GM21423 (cell line): ENCODE measurements around the gene CFP.
"Not testable (repeated sequence)": the region's sequence is repeated elsewhere in the genome, so short reads cannot be mapped to it uniquely, and the experiment has no call there.

Experiments used
- ATAC-seq: cut with Tn5 transposase; IDR thresholded peaks from one replicate; pipeline ENCODE4 v1.9.1; 2021; ENCODE audit warnings: mild to moderate bottlenecking, moderate library complexity; ENCODE audit not compliant: unreplicated experiment

Gene CFP

DNA sequence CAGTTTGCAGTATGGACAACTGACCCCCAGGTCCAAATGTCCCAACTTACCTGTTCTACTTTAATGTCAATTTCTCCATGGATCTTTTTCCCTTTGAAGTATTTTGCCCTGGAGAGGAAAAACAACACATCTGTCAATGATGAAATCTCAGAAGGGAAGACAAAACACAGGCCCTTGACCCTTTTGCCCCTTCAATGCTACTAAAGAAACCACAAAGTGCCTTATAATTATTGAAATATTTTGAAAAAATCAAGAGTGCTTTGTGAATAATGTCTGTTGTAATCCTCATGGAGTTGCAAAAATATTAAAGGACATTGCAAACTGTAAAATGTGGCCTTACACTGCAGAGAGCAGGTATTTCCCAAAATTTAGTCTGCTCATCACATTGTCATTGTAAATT lies 22.6 kb downstream of the CFP start:
- no peak for ATAC-seq

- no peak for ATAC-seq
These were observed 24.7 kb downstream of the CFP start for GRCh38 chrX:47605024-47605423.

- not testable (repeated sequence) for ATAC-seq
These were observed 26.6 kb downstream of the CFP start for GRCh38 chrX:47603125-47603524.

DNA sequence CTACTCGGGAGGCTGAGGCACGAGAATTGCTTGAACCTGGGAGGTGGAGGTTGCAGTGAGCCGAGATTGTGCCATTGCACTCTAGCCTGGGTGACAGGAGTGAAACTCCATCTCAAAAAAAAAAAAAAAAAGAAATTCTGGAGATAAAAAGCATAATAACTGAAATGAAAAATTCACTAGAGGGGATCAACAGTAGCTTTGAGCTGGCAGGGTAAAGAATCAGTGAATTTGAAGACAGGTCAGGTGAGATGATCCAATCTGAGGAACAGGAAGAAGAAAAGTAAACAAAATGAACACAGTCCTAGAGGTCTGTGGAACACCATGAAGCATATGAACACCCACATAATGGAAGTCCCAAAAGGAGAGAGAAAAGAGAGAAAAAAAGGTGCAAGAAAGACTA lies 32.5 kb downstream of the CFP start:
- ATAC-seq, result no peak

DNA sequence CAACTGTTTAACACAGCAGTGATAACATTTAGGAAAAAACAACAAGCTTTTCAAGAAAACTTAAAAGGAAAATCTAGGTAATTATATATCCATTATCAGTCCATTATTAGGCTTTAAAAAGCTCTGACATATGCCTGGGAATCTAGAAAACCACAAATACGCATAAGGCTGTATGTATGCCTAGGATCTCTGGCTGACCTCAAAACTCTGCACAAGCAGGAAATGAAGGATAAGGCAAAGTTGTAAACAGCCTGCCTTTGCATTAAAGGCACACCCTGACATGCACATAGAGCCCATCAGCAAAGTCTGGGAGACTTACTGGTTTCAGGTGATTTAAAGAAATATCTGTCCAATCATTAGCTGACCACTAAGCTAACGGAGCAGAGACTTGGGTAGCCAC lies 33.5 kb downstream of the CFP start:
- ATAC-seq, result no peak

- ATAC-seq, result no peak
These were observed 33.9 kb downstream of the CFP start for GRCh38 chrX:47595716-47596251.

GRCh38 chrX:47593522-47593921 lies 36.2 kb downstream of the CFP start:
- no peak for ATAC-seq

- no peak for ATAC-seq
These were observed 38.7 kb downstream of the CFP start for GRCh38 chrX:47590984-47591383.

DNA sequence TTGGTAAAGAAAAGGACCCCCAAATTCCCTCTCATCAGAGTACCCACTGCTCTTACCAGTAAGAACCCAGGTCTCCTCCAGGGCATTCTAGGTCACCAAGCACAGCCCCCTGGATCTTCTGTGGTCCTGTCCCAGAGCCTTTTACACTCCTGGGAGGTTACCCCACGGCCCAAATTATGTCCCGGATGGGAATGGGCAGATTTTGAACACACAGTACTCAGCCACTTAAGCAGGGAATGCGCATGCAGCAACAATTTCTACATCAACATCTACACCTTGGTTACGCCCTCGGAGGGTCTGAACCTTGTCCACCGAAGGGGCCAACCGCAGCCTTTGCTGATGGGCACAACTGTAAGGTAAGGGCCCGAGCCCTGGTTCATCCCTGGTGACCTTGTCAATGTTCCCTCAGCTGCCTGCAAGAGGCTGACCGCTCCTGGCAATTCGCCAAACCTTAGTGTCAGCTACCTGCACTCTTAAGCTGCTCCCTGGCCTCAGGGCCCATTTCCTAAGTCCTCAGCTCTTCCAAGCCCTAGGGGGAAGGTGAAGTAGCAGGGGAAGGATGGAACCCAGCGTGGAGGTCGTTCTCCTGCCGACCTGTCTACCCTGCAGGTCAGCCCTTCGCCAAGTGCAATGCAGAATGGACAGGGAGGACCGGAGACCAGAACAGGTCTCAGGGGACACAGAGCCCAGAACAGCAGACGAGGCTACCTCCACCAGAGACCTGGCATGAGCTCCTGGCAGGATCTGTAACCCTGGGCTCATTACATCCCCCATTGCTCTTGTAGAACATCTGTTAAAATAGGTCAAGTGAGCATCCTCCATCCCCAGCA lies 41.6 kb downstream of the CFP start:
- no peak for ATAC-seq

- no peak for ATAC-seq
These were observed 42.4 kb downstream of the CFP start for GRCh38 chrX:47587091-47587891.

GRCh38 chrX:47586043-47586787 lies 43.5 kb downstream of the CFP start:
- ATAC-seq, result no peak

DNA sequence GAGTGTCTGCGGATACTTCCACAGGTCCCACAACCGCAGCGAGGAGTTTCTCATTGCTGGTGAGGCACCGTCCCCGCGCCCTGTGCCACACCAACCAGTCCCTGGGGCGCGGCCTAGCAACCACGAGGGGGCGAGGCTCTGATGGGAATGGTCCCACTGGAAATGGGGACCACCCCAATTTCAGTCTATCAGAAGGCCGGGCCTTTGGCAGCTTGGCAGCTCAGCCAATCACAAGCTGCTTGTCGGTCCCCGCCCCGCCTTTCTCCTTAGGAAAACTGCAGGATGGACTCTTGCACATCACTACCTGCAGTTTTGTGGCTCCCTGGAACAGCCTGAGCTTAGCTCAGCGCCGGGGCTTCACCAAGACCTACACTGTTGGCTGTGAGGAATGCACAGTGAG lies 44.5 kb downstream of the CFP start:
- ATAC-seq, result no peak

- no peak for ATAC-seq
These were observed 45.0 kb downstream of the CFP start for GRCh38 chrX:47584714-47585113.

- ATAC-seq, result no peak
These were observed 46.4 kb downstream of the CFP start for GRCh38 chrX:47583240-47583861.

- peak; percentile 95 for ATAC-seq
These were observed 47.7 kb downstream of the CFP start, which contains the start of gene TIMP1 for GRCh38 chrX:47581731-47582647. TIMP1 (plus strand) TSS chrX:47582436; CDS start chrX:47583416, 980 bp downstream.

- no peak for ATAC-seq
These were observed 50.2 kb downstream of the CFP start for GRCh38 chrX:47579537-47579936.

DNA sequence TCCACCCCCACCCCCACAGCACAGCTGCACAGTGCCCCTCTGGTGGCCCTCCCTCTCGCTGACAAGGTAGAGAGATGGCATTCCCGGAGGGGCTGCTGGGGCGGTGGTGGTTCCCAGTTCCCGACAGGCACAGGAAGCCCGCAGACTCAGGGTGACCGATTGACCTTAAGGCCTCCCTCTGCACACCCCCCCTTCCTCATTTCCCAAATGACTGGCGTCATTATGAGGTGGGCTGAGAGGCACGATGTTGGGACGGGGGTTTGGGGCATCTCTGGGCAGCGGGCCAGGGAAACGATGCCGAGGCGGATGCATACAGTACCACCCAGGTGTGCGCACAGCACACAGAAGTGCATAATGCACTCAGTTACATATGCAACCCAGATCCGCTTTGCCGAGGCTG lies 51.0 kb downstream of the CFP start:
- ATAC-seq, result no peak

DNA sequence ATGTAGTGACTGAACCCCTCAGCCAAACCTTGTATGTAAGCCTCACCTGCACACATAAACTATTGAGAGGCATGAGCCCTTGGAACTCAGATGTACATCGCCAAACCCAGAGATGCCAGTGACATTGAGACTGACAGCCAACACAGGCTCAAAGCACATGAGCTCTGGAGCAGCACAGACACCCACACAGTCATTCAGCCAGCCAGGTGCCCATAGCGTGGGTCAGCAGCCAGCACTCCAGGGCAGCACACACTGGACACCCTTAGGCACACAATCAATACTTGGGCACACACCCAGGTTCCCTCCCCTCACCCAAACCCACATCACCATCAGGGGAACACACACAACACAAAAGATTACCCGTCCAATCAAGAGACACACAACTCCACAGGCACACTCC lies 51.8 kb downstream of the CFP start:
- ATAC-seq, result no peak

DNA sequence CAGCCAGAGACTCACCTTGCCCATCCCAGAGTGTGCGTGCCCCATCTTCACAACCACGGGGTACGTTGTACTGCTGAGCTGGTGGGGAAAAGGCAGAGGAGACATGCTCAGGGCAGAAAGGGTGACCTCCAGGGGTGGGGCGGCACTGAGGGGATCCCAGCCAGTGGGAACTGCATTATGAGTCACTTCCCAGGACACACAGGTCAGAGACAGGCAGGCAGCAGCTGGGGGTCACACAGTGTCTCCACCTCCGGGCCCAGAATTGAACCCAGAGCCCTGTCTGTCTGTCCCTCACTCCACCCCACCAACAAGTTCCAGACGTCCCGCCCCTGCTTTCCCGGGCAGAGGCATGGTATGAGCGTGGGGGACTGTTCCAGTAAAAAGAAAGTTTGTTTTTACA lies 52.3 kb downstream of the CFP start:
- no peak for ATAC-seq
